Testis (tissue), 2 donors: ENCODE results near the gene CDYL.

Experiments
- POLR2A ChIP-seq: fragments of 450-650 bp; IDR thresholded peaks from one replicate; pipeline ENCODE4 v1.6.1; 2017; ENCODE audit warnings: antibody characterized with exemption, mild to moderate bottlenecking, moderate library complexity
- TF ChIP-seq, protein P1 (sequence below), 3 experiments: fragments of 450-650 bp in 2 of 3; fragments of 200-600 bp in 1 of 3; sonication (generic) in 1 of 3; IDR thresholded peaks; one replicate each; pipeline ENCODE4 v1.5.1; 2016 to 2019; ENCODE audit warnings: antibody characterized with exemption in 3 of 3, mild to moderate bottlenecking in 2 of 3, moderate library complexity in 1 of 3

GRCh38 chr6:4743062-4743461 is 33.1 kb upstream of the CDYL start:
- no peak for TF ChIP-seq POLR2A
- TF ChIP-seq, protein P1, sequence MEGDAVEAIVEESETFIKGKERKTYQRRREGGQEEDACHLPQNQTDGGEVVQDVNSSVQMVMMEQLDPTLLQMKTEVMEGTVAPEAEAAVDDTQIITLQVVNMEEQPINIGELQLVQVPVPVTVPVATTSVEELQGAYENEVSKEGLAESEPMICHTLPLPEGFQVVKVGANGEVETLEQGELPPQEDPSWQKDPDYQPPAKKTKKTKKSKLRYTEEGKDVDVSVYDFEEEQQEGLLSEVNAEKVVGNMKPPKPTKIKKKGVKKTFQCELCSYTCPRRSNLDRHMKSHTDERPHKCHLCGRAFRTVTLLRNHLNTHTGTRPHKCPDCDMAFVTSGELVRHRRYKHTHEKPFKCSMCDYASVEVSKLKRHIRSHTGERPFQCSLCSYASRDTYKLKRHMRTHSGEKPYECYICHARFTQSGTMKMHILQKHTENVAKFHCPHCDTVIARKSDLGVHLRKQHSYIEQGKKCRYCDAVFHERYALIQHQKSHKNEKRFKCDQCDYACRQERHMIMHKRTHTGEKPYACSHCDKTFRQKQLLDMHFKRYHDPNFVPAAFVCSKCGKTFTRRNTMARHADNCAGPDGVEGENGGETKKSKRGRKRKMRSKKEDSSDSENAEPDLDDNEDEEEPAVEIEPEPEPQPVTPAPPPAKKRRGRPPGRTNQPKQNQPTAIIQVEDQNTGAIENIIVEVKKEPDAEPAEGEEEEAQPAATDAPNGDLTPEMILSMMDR (IDR thresholded peaks at IDR 0.05): no peak
